ENCODE measurements around the gene EEF1A2.

DNA sequence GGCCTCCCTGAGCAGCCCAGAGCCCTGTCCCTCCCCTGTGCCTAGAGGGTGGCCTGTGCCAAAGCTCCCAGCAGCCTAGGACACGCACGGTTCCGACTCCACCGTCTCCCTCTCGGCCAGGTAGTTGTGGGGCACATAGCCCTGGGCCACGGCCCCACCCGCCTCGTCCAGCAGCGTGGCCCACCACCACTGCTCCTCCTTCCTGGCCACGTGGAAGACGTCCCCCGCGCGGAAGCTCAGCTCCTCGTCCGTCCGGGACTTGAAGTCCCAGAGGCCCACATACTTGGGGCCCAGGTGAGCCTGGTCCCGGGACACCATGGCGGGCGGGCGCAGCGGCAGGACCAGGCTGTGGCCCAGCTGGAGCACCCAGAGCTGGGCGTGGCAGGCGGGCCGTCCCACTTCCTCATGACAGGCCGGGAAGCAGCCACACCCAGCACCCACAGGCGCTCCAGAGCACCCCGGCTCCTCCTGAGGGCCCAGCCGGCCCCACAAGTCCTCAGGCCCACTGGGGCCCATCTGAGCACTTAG lies 38.2 kb upstream of the EEF1A2 start, which contains the start of gene PTK6:
- TF ChIP-seq, protein P1, sequence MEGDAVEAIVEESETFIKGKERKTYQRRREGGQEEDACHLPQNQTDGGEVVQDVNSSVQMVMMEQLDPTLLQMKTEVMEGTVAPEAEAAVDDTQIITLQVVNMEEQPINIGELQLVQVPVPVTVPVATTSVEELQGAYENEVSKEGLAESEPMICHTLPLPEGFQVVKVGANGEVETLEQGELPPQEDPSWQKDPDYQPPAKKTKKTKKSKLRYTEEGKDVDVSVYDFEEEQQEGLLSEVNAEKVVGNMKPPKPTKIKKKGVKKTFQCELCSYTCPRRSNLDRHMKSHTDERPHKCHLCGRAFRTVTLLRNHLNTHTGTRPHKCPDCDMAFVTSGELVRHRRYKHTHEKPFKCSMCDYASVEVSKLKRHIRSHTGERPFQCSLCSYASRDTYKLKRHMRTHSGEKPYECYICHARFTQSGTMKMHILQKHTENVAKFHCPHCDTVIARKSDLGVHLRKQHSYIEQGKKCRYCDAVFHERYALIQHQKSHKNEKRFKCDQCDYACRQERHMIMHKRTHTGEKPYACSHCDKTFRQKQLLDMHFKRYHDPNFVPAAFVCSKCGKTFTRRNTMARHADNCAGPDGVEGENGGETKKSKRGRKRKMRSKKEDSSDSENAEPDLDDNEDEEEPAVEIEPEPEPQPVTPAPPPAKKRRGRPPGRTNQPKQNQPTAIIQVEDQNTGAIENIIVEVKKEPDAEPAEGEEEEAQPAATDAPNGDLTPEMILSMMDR (IDR thresholded peaks at IDR 0.05) = no peak
- TF ChIP-seq POLR2AphosphoS5 (IDR thresholded peaks at IDR 0.05) (peak; percentile 43 to 89 (median 85)), POLR2A (IDR thresholded peaks at IDR 0.05) (no peak)

Data from transverse colon (tissue), 4 donors.